Prostate gland (tissue), 2 donors: ENCODE results near the gene MRPL3. TPM values are rescaled to one million over a fixed set of nuclear protein-coding genes. Genes with fewer than 3 reads are reported as not detected.

ENCODE experiments used
- DNase-seq: peaks from one replicate; pipeline ENCODE4 v3.0.0-alpha.2; 2019; ENCODE audit warnings: low spot score
- H3K27ac ChIP-seq, 2 donors: fragments of 200-600 bp; sonication (generic); 2 replicates each; pipeline ENCODE4 v1.5.1; 2017 to 2019
- H3K27me3 ChIP-seq: fragments of 200-600 bp; sonication (generic); replicated peaks from 2 replicates; pipeline ENCODE4 v1.5.1; 2019; ENCODE audit not compliant: insufficient read depth
- H3K36me3 ChIP-seq, 2 donors: fragments of 200-600 bp; sonication (generic); 1 replicate in 1 of 2; 2 replicates in 1 of 2; pipeline versions ENCODE4 v1.5.1 to v1.8.1; 2017 to 2019
- H3K4me1 ChIP-seq: fragments of 200-600 bp; sonication (generic); replicated peaks from 2 replicates; pipeline ENCODE4 v1.5.1; 2019
- H3K4me3 ChIP-seq, 2 donors: fragments of 200-600 bp; sonication (generic); 2 replicates each; pipeline ENCODE4 v1.5.1; 2017 to 2019
- H3K9me3 ChIP-seq: fragments of 200-600 bp; sonication (generic); 2 replicates; pipeline ENCODE4 v1.5.1; 2017
- POLR2A ChIP-seq: fragments of 450-650 bp; IDR thresholded peaks from one replicate; pipeline ENCODE4 v1.6.1; 2016; ENCODE audit warnings: antibody characterized with exemption, mild to moderate bottlenecking
- POLR2AphosphoS5 ChIP-seq: sonication (generic); formaldehyde crosslinking; IDR thresholded peaks from one replicate; pipeline ENCODE4 v1.6.1; 2017; ENCODE audit warnings: antibody characterized with exemption
- WGBS: methylation state at CpG from one replicate; pipeline ENCODE4 v1.1.5; 2018; 5-methylcytosine and 5-hydroxymethylcytosine counted together
- intact Hi-C: fragments of 100-400 bp; cut with DNase I; formaldehyde crosslinking; loops from one replicate; pipeline ENCODE4 v1.14.2; 2022
- total RNA-seq, 2 donors: library from RNA; depleted of rRNA; stranded (reverse); fragments of >200 nt; gene quantifications; one replicate each; pipeline ENCODE4 v1.1.0, GENCODE V29; 2016
- TF ChIP-seq, protein P1 (sequence below), 4 experiments: fragments of 200-600 bp in 2 of 4; fragments of 450-650 bp in 2 of 4; sonication (generic) in 2 of 4; IDR thresholded peaks; 1 replicate in 3 of 4; 2 replicates in 1 of 4; pipeline ENCODE4 v1.5.1; 2016 to 2019; ENCODE audit warnings: antibody characterized with exemption in 4 of 4, mild to moderate bottlenecking in 2 of 4, moderate library complexity in 2 of 4

MRPL3 gene
- total RNA-seq, 2 donors from 2014 or later, result 73.0 to 90.8 TPM

GRCh38 chr3:131518680-131519079, 15.9 kb upstream of the MRPL3 start:
- WGBS, result 85% methylated on average over 7 of the region's 7 CpGs
- intact Hi-C loops, result no loop called here

GRCh38 chr3:131505421-131505820, 2.6 kb upstream of the MRPL3 start:
- no peaks in the 10 kb centered on the region for H3K36me3 ChIP-seq
- intact Hi-C loops, result no loop called here
- H3K27ac ChIP-seq, result no peak overlapping the region
- no peak for DNase-seq
- WGBS, result 75% methylated on average over 4 of the region's 4 CpGs
- peaks cover 3% of the 10 kb centered on the region for H3K4me1 ChIP-seq
- no peaks in the 10 kb centered on the region for H3K9me3 ChIP-seq
- no peak overlapping the region for H3K4me3 ChIP-seq
- no peaks in the 10 kb centered on the region for H3K27me3 ChIP-seq
- TF ChIP-seq POLR2AphosphoS5 (no peak), POLR2A (no peak)
- TF ChIP-seq, protein P1, sequence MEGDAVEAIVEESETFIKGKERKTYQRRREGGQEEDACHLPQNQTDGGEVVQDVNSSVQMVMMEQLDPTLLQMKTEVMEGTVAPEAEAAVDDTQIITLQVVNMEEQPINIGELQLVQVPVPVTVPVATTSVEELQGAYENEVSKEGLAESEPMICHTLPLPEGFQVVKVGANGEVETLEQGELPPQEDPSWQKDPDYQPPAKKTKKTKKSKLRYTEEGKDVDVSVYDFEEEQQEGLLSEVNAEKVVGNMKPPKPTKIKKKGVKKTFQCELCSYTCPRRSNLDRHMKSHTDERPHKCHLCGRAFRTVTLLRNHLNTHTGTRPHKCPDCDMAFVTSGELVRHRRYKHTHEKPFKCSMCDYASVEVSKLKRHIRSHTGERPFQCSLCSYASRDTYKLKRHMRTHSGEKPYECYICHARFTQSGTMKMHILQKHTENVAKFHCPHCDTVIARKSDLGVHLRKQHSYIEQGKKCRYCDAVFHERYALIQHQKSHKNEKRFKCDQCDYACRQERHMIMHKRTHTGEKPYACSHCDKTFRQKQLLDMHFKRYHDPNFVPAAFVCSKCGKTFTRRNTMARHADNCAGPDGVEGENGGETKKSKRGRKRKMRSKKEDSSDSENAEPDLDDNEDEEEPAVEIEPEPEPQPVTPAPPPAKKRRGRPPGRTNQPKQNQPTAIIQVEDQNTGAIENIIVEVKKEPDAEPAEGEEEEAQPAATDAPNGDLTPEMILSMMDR (IDR thresholded peaks at IDR 0.05), result no peak

More at GRCh38 chr3:131518680-131519079, 15.9 kb upstream of the MRPL3 start:
- Histone ChIP-seq H3K4me1 (no peaks in the 10 kb centered on the region), H3K27me3 (no peaks in the 10 kb centered on the region), H3K36me3 (no peaks in the 10 kb centered on the region), H3K9me3 (no peaks in the 10 kb centered on the region), H3K4me3 (no peak overlapping the region), H3K27ac (no peak overlapping the region)
- DNase-seq, result no peak
- TF ChIP-seq POLR2A (no peak), POLR2AphosphoS5 (no peak)
- TF ChIP-seq, protein P1 (IDR thresholded peaks at IDR 0.05), result no peak

DNA sequence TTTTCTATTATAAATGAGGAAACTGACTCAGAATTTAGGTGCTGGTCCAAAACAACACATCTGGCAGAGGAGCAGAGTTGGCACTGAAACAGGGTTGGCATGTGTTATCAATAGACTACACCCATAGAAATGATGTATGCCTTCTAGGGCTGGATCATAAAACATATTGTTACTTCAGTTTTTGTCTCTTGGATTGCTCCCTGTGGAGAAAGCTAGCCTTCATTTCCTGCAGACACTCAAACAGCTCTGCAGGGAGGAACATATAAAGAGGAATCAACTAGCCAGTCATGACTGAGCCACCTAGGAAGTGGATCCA, 507 bp upstream of the MRPL3 start:
- Histone ChIP-seq H3K27me3 (no peaks in the 10 kb centered on the region), H3K4me3 (peak overlapping the region; percentile 53 to 58), H3K4me1 (peaks cover 3% of the 10 kb centered on the region), H3K9me3 (no peaks in the 10 kb centered on the region), H3K27ac (peak overlapping the region; percentile 13 to 59), H3K36me3 (no peaks in the 10 kb centered on the region)
- intact Hi-C loops, result no loop called here
- DNase-seq, result no peak
- TF ChIP-seq, protein P1 (IDR thresholded peaks at IDR 0.05), result no peak
- TF ChIP-seq POLR2A (no peak), POLR2AphosphoS5 (no peak)

GRCh38 chr3:131501949-131502348, 822 bp downstream of the MRPL3 start:
- Histone ChIP-seq H3K27ac (no peak overlapping the region), H3K9me3 (no peaks in the 10 kb centered on the region), H3K4me1 (peaks cover 3% of the 10 kb centered on the region), H3K4me3 (peak overlapping the region; percentile 53 to 58), H3K36me3 (no peaks in the 10 kb centered on the region), H3K27me3 (no peaks in the 10 kb centered on the region)
- intact Hi-C loops, result no loop called here
- no peak for DNase-seq
- TF ChIP-seq, protein P1 (IDR thresholded peaks at IDR 0.05), result no peak
- no peak for TF ChIP-seq POLR2AphosphoS5
- TF ChIP-seq POLR2A, result no peak
- WGBS, result 40% methylated on average over 2 of the region's 2 CpGs

DNA sequence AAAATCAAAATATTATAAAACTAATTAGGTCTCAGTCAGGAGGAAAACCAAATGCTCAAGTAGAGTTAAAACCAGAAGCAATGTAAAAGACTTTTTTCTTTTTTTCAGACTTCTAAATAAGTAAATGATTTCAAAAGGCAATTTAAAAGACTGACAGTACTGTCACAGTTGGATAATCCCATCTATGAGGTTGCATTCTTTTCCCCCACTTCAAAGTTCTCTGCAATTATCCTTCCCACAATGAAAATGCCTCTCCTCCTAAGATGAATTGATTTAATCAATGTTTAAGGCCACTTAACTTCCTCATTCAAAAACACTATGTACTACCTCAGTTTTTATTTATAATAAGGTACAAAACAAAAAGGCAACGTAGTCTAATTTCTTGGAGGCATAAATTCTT, 8.1 kb downstream of the MRPL3 start:
- WGBS, result 62% methylated on average over 1 of the region's 1 CpG
- intact Hi-C loops, result no loop called here

More for the DNA sequence above, 8.1 kb downstream of the MRPL3 start:
- Histone ChIP-seq H3K27me3 (no peaks in the 10 kb centered on the region), H3K36me3 (no peaks in the 10 kb centered on the region), H3K27ac (no peak overlapping the region), H3K4me3 (no peak overlapping the region), H3K4me1 (no peaks in the 10 kb centered on the region), H3K9me3 (no peaks in the 10 kb centered on the region)
- DNase-seq, result no peak
- TF ChIP-seq POLR2AphosphoS5 (no peak), POLR2A (no peak)
- TF ChIP-seq, protein P1 (IDR thresholded peaks at IDR 0.05), result no peak
